HEK293 (cell line): ENCODE data around the gene GNG7.

Source experiments
- CTCF ChIP-seq: fragments of 450-650 bp; formaldehyde crosslinking; IDR thresholded peaks from 2 replicates; pipeline ENCODE4 v1.5.1; 2016; ENCODE audit warnings: missing biosample characterization, missing genetic modification characterization
- KLF1 ChIP-seq: fragments of 450-650 bp; formaldehyde crosslinking; IDR thresholded peaks from 2 replicates; pipeline ENCODE4 v1.5.1; 2016; ENCODE audit warnings: missing biosample characterization, missing genetic modification characterization
- MYNN ChIP-seq: fragments of 450-650 bp; formaldehyde crosslinking; IDR thresholded peaks from 2 replicates; pipeline ENCODE4 v1.5.1; 2016; ENCODE audit warnings: missing biosample characterization, missing genetic modification characterization, borderline replicate concordance
- ZNF350 ChIP-seq: fragments of 450-650 bp; formaldehyde crosslinking; IDR thresholded peaks from 2 replicates; pipeline ENCODE4 v1.5.0; 2017; ENCODE audit warnings: missing biosample characterization, mild to moderate bottlenecking, missing genetic modification characterization
- ZNF521 ChIP-seq: fragments of 450-650 bp; formaldehyde crosslinking; IDR thresholded peaks from 2 replicates; pipeline ENCODE4 v1.5.1; 2017; ENCODE audit warnings: missing biosample characterization, mild to moderate bottlenecking, missing genetic modification characterization
- ZNF639 ChIP-seq: fragments of 450-650 bp; formaldehyde crosslinking; IDR thresholded peaks from 2 replicates; pipeline ENCODE4 v1.5.1; 2016; ENCODE audit warnings: missing biosample characterization, missing genetic modification characterization

- TF ChIP-seq CTCF (tag by site-specific recombination) (no peak), KLF1 (no peak), MYNN (tag by site-specific recombination) (no peak), ZNF521 (tag by site-specific recombination) (no peak), ZNF639 (tag by site-specific recombination) (no peak), ZNF350 (no peak)
Measured at GRCh38 chr19:2719232-2719735, 16.8 kb upstream of the GNG7 start.
